Fibroblast of the aortic adventitia (primary cell): ENCODE results near the gene SEMA4D. TPM values are rescaled to one million over a fixed set of nuclear protein-coding genes. Genes with fewer than 3 reads are reported as not detected.

Source experiments
- DNase-seq: peaks from one replicate; pipeline ENCODE4 v3.0.0-alpha.2; 2010; ENCODE audit warnings: low read depth
- H3K4me3 ChIP-seq: 2 replicates; pipeline ENCODE4 v1.5.1; 2011; ENCODE audit warnings: low read depth, mild to moderate bottlenecking, control low read depth, low read length, moderate library complexity
- total RNA-seq: library from RNA; depleted of rRNA; stranded (reverse); fragments of >200 nt; gene quantifications from 2 replicates; pipeline ENCODE4 v1.2.3, GENCODE V29; 2012; ENCODE audit warnings: low replicate concordance
- TF ChIP-seq, protein P1 (sequence below): IDR thresholded peaks from 2 replicates; pipeline ENCODE4 v1.5.1; 2011; ENCODE audit warnings: mild to moderate bottlenecking, low read length, control low read depth, inconsistent platforms; ENCODE audit not compliant: insufficient read depth

SEMA4D gene
- total RNA-seq, 1 donor, result 0.36 TPM

DNA sequence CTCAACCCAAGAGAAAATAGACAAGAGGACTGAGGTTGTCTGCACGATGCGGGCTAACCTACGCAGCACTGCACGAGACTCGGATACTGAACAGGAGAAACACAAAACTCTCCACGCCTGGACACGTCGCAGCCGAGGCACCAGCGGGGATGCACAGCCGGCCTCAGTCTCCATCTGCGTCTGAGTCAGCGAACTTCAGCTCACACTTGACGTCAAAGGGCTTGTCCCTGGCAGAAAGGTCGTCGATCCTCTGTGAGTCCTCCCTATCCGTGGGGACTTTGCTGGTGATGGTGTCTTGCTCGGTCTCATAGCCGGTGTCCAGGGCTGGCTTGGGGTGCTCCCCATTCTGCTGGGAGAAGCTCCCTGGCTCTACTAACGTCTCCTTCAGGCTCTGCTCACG is 119.4 kb downstream of the SEMA4D start:
- H3K4me3 ChIP-seq, result no peak overlapping the region
- DNase-seq, result no peak
- TF ChIP-seq, protein P1, sequence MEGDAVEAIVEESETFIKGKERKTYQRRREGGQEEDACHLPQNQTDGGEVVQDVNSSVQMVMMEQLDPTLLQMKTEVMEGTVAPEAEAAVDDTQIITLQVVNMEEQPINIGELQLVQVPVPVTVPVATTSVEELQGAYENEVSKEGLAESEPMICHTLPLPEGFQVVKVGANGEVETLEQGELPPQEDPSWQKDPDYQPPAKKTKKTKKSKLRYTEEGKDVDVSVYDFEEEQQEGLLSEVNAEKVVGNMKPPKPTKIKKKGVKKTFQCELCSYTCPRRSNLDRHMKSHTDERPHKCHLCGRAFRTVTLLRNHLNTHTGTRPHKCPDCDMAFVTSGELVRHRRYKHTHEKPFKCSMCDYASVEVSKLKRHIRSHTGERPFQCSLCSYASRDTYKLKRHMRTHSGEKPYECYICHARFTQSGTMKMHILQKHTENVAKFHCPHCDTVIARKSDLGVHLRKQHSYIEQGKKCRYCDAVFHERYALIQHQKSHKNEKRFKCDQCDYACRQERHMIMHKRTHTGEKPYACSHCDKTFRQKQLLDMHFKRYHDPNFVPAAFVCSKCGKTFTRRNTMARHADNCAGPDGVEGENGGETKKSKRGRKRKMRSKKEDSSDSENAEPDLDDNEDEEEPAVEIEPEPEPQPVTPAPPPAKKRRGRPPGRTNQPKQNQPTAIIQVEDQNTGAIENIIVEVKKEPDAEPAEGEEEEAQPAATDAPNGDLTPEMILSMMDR, result no peak

- no peak for DNase-seq
- TF ChIP-seq, protein P1, result no peak
Observed at GRCh38 chr9:89377411-89377810, 120.5 kb downstream of the SEMA4D start.

GRCh38 chr9:89376741-89377351 is 121.1 kb downstream of the SEMA4D start:
- TF ChIP-seq, protein P1, result no peak
- no peak for DNase-seq
- H3K4me3 ChIP-seq, result no peak overlapping the region

More at GRCh38 chr9:89377411-89377810, 120.5 kb downstream of the SEMA4D start:
- H3K4me3 ChIP-seq, result no peak overlapping the region

GRCh38 chr9:89376286-89376685 is 121.6 kb downstream of the SEMA4D start:
- H3K4me3 ChIP-seq, result no peak overlapping the region
- TF ChIP-seq, protein P1, result no peak
- no peak for DNase-seq

DNA sequence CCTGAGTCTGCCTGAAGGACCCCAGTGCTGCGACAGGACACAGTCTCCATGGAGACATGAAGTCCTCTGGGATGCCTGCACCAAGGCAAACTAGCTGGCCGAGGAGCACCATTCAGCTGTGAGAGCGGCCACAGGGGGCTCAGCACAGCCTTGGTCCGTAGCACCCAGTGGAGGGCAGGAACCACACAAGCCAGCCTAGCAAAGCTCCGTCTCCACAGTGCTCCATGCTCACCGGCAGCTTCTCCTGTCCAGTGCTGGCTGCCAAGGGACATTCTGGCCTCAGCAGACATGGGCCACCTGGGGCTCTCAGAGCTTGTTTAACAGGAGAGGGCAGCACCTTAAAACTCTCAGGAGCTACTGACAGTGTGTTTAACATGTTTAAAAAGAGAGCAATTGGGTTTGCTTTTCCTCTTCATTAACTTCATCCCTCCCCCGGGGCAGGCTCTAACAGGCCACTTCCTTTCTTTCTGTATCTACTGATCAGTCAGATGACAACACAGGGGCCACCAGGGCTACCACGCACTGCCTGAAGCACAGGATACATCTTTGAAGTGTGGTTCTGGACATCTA is 122.6 kb downstream of the SEMA4D start:
- no peak for DNase-seq
- no peak overlapping the region for H3K4me3 ChIP-seq
- TF ChIP-seq, protein P1, result no peak

DNA sequence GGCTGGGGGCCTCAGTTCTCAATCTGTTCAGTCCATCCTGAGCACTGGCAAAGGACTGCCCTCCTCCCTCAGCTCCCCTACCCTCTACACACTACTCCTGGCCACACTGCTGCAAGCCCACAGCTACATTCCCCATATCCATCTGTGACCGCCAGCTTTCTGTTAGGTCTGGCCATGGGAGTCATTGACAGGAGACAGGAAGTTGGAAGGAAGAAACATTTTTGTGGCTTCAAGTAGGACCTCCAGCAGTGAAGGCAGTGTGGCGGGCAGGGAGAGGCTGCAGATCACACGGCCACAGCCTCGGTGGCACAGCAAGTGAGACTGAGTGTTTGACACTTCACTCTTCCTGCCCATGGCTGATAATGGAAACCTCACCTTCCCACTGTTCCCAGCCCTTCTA is 123.7 kb downstream of the SEMA4D start:
- no peak overlapping the region for H3K4me3 ChIP-seq
- TF ChIP-seq, protein P1, result no peak
- no peak for DNase-seq
